Natural killer cell (primary cell): Measurements from ENCODE around the gene CASP10. TPM values are rescaled to one million over a fixed set of nuclear protein-coding genes. Genes with fewer than 3 reads are reported as not detected.

ENCODE experiments used
- ATAC-seq, 3 donors: fragments of 150-1000 bp in 2 of 3; fragments of 200-7000 bp in 1 of 3; cut with Tn5 transposase; 1 replicate in 1 of 3; 2 replicates in 2 of 3; pipeline ENCODE4 v1.10.0; 2021; ENCODE audit warnings: mild to moderate bottlenecking in 2 of 3, moderate library complexity in 2 of 3
- DNase-seq, 2 donors: peaks; one replicate each; pipeline versions ENCODE4 v3.0.0 to v3.0.0-alpha.2; 2013 to 2021; ENCODE audit warnings: mixed read lengths in 1 of 2
- H3K27ac ChIP-seq: one replicate; pipeline ENCODE4 v1.5.1; 2013; ENCODE audit warnings: mild to moderate bottlenecking, low read length
- H3K27me3 ChIP-seq: one replicate; pipeline ENCODE4 v1.6.1; 2013; ENCODE audit warnings: low read length; ENCODE audit not compliant: control insufficient read depth, insufficient read depth
- H3K36me3 ChIP-seq: one replicate; pipeline ENCODE4 v1.6.1; 2013; ENCODE audit warnings: low read length; ENCODE audit not compliant: control insufficient read depth, insufficient read depth
- H3K4me1 ChIP-seq: one replicate; pipeline ENCODE4 v1.6.1; 2013; ENCODE audit warnings: low read length; ENCODE audit not compliant: control insufficient read depth, insufficient read depth
- H3K4me3 ChIP-seq: one replicate; pipeline ENCODE4 v1.5.1; 2013; ENCODE audit warnings: low read length
- H3K9me3 ChIP-seq: one replicate; pipeline ENCODE4 v1.6.1; 2013; ENCODE audit warnings: low read length; ENCODE audit not compliant: control insufficient read depth, insufficient read depth
- H3K27ac Mint-ChIP-seq, 2 donors: one replicate each; pipeline ENCODE4 v1.8.0; 2022; ENCODE audit warnings: mild to moderate bottlenecking in 2 of 2, mixed read lengths in 2 of 2, moderate library complexity in 1 of 2
- H3K27me3 Mint-ChIP-seq, 2 donors: one replicate each; pipeline ENCODE4 v1.8.0; 2022; ENCODE audit warnings: low read depth in 2 of 2, mixed read lengths in 2 of 2
- H3K36me3 Mint-ChIP-seq: one replicate; pipeline ENCODE4 v1.8.0; 2022; ENCODE audit warnings: mixed read lengths
- H3K4me1 Mint-ChIP-seq, 2 donors: one replicate each; pipeline ENCODE4 v1.8.0; 2022; ENCODE audit warnings: mixed read lengths in 2 of 2
- H3K4me3 Mint-ChIP-seq: one replicate; pipeline ENCODE4 v1.8.0; 2022; ENCODE audit warnings: mild to moderate bottlenecking, moderate library complexity, mixed read lengths
- H3K9me3 Mint-ChIP-seq, 2 donors: one replicate each; pipeline ENCODE4 v1.8.0; 2022; ENCODE audit warnings: mixed read lengths in 2 of 2
- CTCF ChIP-seq: fragments of 200-600 bp; IDR thresholded peaks from one replicate; pipeline ENCODE4 v1.8.0; 2022; ENCODE audit warnings: antibody characterized with exemption
- WGBS: methylation state at CpG from one replicate; pipeline ENCODE4 v1.1.7; 2013; ENCODE audit warnings: missing lambda C conversion rate; ENCODE audit not compliant: insufficient coverage; 5-methylcytosine and 5-hydroxymethylcytosine counted together
- intact Hi-C: fragments of 100-400 bp; cut with micrococcal nuclease; formaldehyde crosslinking; loops from one replicate; pipeline ENCODE4 v1.14.2; 2022
- total RNA-seq, 4 donors: library from RNA; stranded (reverse); fragments of 120-200 nt in 1 of 4; gene quantifications; one replicate each; pipeline versions ENCODE4 v1.2.3 to v1.2.4, GENCODE V29; 2013 to 2022

Gene CASP10
- total RNA-seq, 3 donors from 2014 or later (not counting 1 experiment from before 2014, with no cell fraction given): 67.4 to 101 (median 75.3) TPM

DNA sequence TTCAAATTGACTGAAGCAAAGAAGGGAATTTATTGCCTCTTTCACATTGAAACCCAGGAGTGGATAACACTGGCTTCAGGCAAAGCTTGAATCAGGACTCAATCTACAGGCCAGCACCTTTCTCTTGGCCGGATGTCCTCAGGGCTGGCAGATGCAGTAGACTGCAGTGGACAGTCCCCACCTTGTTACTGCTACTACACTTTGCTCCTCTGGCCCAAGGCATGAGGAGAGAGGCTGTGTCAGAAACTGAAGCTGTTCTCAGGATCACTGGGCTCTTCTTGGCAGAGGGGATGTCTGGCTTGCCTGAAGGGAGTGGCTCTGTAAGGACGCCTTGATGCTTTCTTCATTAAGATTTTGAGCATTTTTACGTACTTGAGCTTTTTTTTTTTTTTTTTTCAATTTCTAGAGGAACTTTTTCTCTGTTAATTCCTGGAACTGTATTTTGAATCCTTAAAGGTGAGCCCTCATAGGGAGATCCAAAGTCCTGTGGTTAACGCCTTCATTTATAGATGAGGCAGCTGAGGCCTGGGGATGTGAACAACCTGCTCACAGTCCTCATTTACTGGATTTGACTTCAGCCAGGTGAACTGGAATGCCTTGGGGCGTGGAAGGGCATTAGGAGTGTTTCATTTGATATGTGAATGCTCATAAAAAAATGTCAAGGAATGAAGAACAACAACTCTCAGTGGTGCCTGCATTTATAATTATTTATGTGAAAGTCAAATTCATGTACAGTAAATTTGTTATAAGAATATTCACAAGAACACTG lies 36.6 kb downstream of the CASP10 start:
- H3K9me3 Mint-ChIP-seq: no peaks in the 10 kb centered on the region
- peak overlapping the region; percentile 81 to 84 for H3K27ac Mint-ChIP-seq
- no peaks in the 10 kb centered on the region for H3K27me3 Mint-ChIP-seq
- peaks cover 7% of the 10 kb centered on the region for H3K36me3 Mint-ChIP-seq
- intact Hi-C loops: no loop called here
- Histone ChIP-seq H3K27me3 (no peaks in the 10 kb centered on the region), H3K4me3 (no peak overlapping the region), H3K36me3 (peaks cover 41% of the 10 kb centered on the region), H3K27ac (no peak overlapping the region), H3K4me1 (peaks cover 3% of the 10 kb centered on the region), H3K9me3 (no peaks in the 10 kb centered on the region)
- 92% methylated on average over 5 of the region's 5 CpGs for WGBS
- ATAC-seq: no peak
- no peak overlapping the region for H3K4me3 Mint-ChIP-seq
- peaks cover 13 to 21% of the 10 kb centered on the region in 2 donors for H3K4me1 Mint-ChIP-seq
- DNase-seq: no peak
- TF ChIP-seq CTCF: no peak

GRCh38 chr2:201220102-201220570 lies 37.2 kb downstream of the CASP10 start:
- H3K9me3 ChIP-seq: no peaks in the 10 kb centered on the region
- Mint-ChIP-seq H3K27me3 (no peaks in the 10 kb centered on the region), H3K36me3 (peaks cover 6% of the 10 kb centered on the region), H3K27ac (peak overlapping the region; percentile 81 to 84), H3K9me3 (no peaks in the 10 kb centered on the region), H3K4me3 (no peak overlapping the region), H3K4me1 (peaks cover 13 to 28% of the 10 kb centered on the region in 2 donors)
- no peaks in the 10 kb centered on the region for H3K27me3 ChIP-seq
- peaks cover 41% of the 10 kb centered on the region for H3K36me3 ChIP-seq
- DNase-seq: peak in 1 of 2 donors; percentile 23
- 60% methylated on average over 1 of the region's 4 CpGs for whole genome bisulfite sequencing
- no peak for TF ChIP-seq CTCF
- no peak overlapping the region for H3K4me3 ChIP-seq
- intact Hi-C loops: no loop called here
- ATAC-seq: no peak
- peaks cover 3% of the 10 kb centered on the region for H3K4me1 ChIP-seq
- H3K27ac ChIP-seq: no peak overlapping the region

DNA sequence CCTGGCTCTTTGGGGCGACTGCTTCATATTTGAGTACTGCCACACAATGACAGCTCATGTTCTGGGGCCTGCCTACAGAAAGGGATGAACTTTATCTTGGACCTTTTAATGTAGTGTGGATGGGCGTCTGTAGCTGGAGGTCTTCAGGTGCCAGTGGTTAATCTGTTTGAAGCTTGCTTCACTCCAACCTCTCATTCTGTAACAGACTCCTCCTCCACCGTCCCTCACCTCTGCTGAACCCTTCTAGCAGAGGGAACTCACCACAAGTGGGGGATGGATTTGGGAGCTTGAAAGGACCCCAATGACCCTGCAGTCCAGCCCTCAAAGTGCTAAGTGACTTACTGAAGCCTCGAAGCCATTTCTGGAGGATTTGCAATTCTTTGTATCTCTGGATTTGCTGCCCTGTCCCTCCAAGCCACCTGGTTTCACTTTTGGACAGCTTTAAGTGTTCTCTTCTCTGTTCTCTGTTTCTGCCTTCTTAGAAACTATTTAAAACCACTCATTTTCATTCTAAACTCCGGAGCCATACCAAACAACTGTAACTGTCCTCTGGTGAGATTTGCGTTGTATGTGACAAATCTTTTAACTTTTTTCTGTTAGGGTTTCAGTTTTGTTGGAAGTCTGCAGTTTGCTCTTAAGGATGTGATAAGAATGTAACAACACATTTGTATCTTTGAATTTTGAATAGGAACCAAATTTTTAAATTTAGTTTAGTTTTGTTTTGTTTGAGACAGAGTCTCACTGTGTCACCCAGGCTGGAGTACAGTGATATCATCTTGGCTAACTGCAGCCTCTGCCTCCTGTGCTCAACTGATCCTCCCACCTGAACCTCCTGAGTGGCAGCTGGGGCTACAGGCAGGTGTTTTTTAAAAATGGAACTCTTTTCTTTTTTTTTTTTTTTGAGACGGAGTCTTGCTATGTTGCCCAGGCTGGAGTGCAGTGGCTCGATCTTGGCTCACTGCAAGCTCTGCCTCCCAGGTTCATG lies 40.4 kb downstream of the CASP10 start:
- peak overlapping the region; percentile 25 for H3K4me3 Mint-ChIP-seq
- WGBS: 66% methylated on average over 5 of the region's 8 CpGs
- peaks cover 3% of the 10 kb centered on the region for H3K4me1 ChIP-seq
- intact Hi-C loops: no loop called here
- ATAC-seq (peak; percentile 26 to 31 (median 27)), DNase-seq (no peak)
- peak overlapping the region; percentile 12 for H3K27ac ChIP-seq
- peaks cover 12 to 30% of the 10 kb centered on the region in 2 donors for H3K4me1 Mint-ChIP-seq
- H3K36me3 ChIP-seq: peaks cover 20% of the 10 kb centered on the region
- no peaks in the 10 kb centered on the region for H3K36me3 Mint-ChIP-seq
- H3K27ac Mint-ChIP-seq: peak overlapping the region; percentile 81 to 84
- no peaks in the 10 kb centered on the region for H3K9me3 ChIP-seq
- no peak for TF ChIP-seq CTCF
- H3K27me3 ChIP-seq: no peaks in the 10 kb centered on the region
- H3K9me3 Mint-ChIP-seq: no peaks in the 10 kb centered on the region
- H3K27me3 Mint-ChIP-seq: no peaks in the 10 kb centered on the region
- no peak overlapping the region for H3K4me3 ChIP-seq
